GM18507 (cell line): ENCODE measurements around the gene KXD1.
"Not testable (repeated sequence)": the region's sequence is repeated elsewhere in the genome, so short reads cannot be mapped to it uniquely, and the experiment has no call there.

Source experiments
- DNase-seq: peaks from one replicate; pipeline ENCODE4 v3.0.0; 2011; ENCODE audit warnings: low read depth; ENCODE audit not compliant: insufficient read length; ENCODE audit errors: extremely low spot score
- FAIRE-seq: peaks from 2 replicates; lab custom pipeline; 2011; peaks lifted over from hg19 to GRCh38; lab: Jason Lieb, UNC

KXD1 gene

DNA sequence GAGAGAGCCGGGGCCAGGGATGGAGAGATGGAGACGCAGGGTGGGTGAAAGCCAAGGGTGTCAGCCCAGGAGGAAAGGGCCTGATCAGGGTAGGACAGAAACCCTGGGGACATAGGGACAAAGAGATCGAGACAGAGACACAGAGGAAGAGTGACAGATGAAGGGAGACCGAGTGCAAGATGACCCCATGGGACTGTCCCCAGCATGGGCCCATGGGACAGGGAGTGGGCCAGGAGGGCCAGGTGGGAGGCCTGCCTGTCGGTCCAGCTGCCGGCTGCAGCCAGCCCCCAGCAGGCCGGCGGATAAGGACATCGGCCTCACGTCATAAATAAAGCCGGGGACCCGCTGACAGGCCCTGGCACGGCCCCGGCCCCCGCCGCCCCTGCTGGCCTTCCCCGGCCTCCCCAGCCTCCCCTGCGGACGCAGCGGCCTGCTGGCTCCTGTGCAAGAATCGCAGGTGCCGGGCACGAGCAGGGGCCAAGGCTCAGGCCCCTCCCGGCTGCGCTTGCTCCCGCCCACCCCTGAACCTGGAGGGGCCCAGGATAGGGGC, 37.2 kb downstream of the KXD1 start:
- FAIRE-seq = no peak
- DNase-seq = no peak

DNA sequence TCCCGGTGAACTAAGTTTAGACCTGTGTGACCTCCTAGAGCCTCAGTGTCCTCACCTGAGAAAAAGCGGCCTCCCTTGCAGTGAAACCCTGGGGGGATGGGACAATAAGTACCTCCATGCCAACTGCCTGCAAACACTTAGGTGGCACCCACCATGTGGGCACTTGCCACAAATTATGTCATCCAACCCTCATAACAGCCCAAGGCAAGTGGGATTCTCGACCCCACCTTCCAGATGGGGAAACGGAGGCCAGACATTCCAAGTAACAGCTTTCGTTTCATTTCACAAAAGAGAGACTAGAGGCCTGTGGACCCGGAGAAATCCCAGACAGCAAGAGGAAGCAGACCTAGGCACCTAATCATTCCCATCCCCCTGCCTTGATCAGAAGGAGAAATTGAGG, 37.8 kb downstream of the KXD1 start:
- DNase-seq = no peak
- no peak for FAIRE-seq

DNA sequence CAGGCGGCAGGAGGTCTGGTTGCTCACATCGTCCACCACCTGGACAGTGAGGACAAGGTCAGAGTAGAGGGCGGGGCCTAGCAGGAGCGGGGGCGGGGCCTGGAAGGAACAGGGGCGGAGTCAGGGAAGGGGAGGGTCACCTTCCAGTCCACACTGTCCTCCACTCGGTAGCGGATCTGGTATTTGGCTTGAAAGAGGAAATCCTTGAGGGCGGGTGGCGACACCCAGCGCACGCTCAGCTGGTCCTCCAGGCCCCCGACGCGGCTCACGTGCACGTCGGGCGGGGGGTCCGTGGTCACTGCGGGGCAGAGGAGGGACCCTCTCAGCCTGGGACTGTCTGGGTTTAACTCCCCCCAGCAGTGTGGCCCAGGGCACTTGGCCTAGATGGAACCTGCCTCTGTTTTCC, 39.1 kb downstream of the KXD1 start:
- DNase-seq = no peak
- FAIRE-seq = no peak

DNA sequence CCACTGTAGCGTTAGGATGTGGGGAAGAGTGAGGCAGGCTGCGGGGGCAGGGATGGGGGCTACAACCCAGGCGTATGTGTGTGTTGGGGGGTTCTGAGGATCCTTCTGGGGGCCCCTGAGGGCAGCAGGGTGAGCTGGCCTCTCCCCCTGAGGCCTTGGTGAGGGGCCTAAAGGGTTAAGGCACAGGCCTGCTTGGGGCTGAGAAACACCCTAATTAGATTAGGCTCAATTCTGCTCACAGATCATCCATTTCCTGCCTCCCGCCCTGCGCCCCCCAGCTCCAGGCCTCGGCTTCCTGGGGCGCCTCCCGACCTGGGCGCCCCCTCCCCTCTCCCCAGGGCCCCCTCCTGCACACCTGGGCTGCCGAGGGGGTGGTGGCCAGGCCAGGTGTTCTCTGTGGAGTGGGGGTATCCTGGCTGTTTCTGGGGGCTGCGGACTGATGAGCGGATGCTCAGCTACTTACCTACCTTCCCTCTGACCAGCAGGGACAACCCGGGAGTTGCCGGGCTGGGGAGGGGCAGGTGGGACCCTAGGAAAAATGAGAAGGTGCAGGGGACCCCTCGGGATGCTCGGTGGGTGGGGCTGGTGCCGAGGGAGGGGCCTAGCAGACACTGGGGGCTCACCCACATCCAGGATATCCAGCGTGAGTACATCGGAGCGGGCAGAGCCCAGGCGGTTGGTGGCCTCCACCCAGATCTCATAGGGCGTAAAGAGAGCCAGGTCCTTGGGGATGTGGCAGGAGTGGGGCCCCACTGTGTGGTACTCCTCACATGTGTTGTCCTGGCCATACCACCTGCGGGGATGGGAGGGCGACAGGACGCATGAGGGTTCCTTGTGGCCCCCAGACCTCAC, 40.4 kb downstream of the KXD1 start:
- FAIRE-seq (no peak), DNase-seq (no peak)

DNA sequence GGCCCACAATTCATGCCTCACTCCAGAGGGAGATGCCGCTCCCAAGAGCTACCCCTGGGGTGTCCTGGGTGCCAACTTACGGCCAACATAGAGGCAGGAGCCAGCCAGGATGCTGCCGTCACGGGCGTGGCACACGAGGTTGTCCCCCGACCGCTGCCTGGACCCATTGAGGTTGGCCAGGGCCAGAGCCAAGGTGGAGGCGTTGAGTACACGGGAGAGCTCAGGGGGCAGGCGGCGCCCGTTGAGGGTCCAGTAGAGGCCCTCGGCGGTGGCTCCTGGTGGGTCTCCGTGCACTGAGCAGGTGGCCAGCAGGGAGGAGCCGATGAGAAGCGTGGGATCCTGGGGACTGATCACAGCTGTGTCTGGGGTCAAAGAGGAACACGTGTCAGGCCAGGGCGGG, 41.8 kb downstream of the KXD1 start:
- FAIRE-seq (no peak), DNase-seq (no peak)

DNA sequence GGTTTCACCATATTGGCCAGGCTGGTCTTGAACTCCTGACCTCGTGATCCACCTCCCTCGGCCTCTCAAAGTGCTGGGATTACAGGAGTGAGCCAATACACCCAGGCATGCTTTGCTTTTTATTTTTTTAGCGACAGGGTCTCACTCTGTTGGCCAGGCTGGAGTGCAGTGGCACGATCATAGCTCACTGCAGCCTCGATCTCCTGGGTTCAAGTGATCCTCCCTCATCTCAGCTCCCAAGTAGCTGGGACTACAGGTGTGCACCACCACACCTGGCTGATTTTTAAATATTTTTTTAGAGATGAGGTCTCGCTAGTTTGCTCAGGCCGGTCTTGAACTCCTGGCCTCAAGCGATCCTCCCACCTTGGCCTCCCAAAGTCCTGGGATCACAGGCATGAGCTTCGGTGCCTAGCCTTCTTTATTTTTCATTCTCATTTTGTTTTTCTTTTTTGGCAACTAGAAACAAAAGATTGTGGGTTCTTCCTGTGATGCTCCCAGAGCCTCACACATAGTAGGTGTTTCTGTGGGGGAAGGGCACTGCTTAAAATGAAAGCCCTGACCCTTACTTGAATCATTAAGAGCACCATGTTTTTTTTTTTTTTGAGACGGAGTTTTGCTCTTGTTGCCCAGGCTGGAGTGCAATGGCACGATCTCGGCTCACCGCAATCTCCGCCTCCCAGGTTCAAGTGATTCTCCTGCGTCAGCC, 43.2 kb downstream of the KXD1 start:
- FAIRE-seq = not testable (repeated sequence)

DNA sequence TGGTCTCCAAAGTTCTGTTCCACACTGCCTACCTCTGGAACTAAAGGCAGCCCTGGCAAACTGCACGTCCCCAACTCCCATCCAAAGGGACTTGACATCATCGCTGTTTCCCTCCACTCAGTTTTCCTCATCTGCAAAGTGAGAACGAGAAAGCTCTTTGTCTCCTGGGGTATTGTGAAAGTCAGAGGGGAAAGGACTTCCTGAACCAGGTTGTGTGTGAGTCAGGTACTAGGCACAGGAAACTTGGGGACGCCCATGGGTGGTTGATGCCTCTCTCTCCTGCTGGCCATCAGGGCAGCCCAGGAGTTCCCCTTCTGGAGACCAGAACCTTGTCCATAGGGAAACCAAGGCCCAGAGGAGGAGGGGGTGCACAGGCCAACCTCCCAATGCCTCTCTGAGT, 44.2 kb downstream of the KXD1 start:
- FAIRE-seq (no peak), DNase-seq (no peak)

More for the DNA sequence above, 43.2 kb downstream of the KXD1 start:
- DNase-seq = not testable (repeated sequence)

DNA sequence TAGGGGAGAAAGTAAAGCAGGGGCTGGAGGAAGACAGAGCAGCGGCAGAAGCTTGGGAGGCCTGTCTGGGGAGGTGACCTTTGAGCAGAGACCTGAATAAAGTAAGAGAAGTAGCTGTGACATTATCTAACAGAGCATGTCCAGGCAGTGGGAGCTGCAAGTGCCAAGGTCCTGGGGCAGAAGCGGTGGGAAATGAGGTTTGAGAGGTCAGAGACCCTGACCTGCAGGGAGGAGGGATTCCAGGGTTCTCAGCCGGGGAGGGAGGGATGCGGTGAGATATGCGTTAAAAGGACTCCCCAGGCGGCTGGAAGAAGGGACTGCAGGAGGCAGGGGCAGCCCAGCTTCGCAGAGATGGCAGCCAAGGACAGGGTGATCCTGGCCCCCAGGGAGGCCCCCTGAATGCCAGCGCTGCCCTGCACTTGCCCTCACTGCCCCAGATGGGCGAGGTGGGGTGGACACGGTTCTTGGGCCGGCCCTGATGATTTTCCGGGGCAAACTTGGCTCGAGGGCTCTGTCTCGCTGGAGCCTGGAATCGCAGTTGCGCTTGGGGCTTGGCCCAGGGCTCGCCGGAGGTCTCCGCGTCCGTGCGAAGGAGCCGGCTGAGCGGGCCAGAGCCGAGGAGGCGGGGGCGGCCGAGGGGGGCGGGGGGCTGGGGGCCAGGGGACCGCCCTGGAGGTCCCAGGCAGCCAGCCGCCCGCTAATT, 45.7 kb downstream of the KXD1 start:
- no peak for DNase-seq
- no peak for FAIRE-seq

DNA sequence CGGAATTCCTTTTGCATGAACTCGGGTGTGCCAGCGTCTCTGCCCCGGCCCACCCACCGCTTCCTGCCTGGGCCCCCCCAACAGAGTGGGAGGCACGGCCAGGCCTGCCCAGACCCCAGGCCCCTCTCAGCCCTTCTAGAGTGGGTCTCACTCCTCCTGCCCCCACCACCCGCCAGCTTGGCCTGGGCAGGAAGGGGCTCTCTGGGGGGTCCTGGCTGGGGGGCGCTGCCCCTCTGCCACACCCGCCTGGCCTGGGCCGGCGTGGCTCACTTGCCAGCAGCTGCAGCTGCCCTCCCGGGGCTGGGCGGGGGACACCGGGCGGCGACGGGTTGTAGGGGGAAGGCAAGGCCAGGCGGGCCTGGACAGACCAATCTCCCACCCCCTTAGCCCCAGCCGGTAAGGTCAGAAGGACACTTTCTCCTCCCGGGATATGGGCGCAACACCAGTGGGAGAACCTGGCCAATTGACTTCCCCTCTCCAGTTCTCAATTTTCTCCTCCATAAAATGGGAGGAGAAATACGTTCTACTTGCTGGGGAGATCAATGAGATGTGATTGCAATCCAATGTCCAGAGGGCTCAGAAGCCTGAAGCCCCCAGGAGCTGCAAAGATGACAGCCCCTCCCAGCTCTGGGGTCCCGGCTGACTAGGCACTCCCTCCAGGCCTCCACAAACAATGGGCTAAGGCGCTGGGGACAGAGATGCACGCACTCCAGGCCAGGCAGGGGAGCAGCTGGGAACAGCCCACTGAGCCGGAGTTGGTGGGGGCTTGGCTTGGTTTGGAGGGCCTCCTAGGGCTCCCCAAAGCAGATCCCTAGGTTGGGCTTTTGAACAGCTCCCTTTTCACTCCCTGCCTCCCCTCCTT, 46.5 kb downstream of the KXD1 start:
- DNase-seq (no peak), FAIRE-seq (no peak)

DNA sequence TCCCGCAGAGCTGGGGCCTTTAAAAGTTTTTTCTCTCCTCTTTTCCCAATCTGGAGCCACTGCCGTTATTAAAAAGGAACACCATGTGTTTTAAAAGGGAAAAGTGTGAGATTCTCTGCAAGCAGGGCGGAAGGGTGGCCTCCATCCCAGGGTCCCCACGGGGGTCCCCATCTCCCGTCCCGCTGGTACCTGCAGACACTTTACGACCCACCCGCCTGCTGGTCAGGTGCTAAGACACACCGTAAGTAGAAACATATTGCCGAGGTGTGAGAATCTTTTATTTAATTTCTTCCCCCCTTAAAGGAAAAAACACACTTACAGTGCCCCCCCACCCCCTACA, 47.1 kb downstream of the KXD1 start:
- no peak for FAIRE-seq
- no peak for DNase-seq

DNA sequence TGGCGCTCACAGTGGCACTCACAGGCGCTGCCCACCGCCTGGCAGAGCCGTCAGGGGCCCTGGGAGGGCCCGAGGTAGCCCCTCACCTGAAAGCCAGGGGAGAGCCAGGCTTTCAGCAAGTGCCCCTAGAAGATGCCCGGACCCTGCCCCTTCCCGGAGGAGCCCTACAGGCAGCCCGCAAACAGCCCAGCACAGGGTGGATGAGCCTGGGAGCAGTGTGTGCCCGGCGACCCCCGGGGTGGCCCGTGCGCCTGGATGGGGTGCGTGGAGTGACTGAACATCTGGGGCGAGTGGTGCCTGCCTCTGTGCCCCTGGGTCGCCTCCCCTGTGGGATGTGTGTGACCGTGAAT, 47.5 kb downstream of the KXD1 start:
- DNase-seq (no peak), FAIRE-seq (no peak)

DNA sequence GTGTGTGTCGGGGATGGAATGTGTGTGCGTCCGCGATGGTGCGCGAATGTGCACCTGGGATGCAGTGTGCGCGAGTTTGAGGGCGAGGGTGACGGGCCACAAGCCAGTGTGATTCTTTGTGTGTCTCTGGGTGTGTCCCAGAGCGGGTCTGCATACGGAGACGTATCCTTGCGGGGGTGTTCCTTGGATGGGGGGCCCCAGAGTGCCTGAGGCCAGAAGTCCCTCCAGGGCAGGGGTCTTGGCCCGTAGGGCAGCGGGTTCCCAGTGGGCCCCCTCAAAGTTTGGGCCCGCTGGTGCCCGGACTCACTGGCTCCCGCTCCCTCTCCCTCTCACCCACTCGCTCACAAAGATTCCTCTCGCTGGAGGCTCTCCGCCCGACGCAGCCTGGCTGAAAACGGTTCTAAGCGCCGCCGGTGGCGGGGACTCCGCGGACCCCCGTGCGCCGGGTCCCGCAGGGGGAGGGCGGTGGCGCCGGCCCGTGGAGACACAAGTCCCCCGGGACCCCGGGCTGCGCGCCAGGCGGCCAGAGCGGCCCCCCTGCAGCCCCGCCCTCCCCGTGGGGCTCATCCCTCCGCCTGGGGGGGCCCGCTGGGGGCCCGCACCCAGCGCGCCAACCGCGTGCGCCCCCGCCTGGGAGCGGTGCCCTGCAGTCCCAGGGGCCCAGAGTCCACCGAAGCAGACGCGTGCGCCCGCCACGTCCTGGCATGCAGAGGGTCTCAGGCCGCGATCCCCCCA, 48.0 kb downstream of the KXD1 start:
- FAIRE-seq (no peak), DNase-seq (no peak)

DNA sequence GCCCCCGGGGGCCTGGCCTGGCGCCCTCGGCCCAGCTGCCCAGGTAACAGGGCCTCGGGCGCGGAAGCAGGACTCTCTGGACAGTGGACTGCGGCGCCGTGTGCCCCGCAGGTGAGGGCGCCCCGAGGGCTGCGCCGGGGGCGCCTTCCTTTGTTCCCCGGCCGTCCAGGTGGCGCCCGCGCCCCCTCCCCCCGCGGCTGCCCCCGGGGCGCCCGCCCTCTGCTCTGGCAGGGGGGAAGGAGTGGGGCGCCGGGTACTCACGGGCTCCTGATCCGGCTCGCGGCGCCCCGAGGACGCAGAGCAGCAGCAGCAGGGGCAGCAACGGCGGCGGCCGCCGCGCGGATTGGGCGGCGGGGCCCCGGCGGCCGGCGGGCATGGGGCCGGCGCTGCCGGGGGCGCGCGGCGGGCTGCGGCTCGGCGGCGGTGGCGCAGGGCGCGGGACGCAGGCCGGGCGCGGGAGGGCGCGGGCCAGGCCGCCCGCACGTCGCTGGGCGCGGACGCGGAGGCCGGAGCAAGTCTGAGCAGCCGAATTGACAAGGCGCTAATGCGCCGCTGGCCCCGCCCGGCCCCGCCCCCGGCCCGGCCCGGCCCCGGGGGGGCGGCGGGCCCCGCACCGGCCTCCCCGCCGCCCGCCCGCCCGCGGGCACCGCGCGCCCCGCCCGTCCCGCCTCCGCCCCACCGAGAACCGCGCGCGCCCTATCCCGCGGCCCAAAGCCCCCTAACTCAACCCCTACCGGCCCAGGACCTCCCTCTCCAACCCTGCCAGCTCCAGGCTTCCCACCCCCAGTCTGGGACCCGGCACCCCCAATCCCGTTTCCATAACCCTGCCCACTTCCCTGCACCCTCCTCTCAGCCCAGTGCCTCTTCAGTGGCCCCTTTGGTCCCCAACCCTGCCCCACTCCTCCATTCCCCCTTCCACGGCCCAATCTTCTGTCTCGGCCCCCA, 48.9 kb downstream of the KXD1 start, which contains the start of gene CRLF1:
TSS of gene CRLF1 (minus strand) at position 519 of the 945 bp plus-strand sequence. CDS start at position 376, 143 bp downstream.
- FAIRE-seq (no peak), DNase-seq (no peak)

DNA sequence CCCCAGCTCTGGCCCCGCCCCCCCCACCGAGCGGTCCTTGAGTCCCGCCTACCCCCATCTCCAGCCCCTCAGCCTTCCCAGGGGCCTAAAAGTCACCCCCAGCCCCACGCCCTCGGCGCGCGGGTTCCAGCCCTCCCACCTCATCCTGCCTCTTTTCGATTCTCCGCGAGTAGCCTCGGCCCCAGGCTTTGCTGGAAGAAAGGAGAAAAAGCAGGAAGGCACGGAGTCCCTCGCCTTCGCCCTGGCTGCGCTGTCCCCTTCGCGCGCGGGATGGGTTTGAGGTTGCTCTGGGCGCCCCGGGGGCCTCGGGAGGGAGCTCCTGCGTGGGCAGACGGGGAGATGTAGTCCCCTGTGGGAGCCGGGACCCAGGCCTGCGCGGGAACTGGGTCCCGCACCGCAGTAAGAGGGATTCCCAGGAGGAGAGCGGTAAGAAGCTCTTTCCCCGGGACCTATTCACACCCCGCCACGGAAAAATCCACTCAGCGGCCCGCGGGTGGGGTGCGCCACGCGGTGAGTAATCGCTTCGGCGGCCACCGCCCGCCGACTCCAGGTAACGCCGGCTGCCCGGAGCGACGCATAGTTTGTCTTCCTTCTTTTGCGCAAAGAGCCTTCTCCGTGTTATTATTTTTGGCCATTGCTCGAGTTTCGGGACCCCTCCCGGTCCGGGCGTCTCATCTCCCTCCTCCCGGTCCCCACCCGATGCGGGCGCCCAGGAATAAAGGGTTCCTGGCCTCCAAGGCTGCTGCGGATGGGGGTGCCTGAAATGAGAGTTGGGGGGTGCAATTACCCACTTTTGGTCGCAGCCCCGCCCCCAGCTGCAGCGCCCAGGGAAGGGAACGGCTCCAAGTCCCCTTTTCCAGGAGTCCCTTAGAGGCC, 49.8 kb downstream of the KXD1 start:
- FAIRE-seq = no peak
- DNase-seq = no peak

DNA sequence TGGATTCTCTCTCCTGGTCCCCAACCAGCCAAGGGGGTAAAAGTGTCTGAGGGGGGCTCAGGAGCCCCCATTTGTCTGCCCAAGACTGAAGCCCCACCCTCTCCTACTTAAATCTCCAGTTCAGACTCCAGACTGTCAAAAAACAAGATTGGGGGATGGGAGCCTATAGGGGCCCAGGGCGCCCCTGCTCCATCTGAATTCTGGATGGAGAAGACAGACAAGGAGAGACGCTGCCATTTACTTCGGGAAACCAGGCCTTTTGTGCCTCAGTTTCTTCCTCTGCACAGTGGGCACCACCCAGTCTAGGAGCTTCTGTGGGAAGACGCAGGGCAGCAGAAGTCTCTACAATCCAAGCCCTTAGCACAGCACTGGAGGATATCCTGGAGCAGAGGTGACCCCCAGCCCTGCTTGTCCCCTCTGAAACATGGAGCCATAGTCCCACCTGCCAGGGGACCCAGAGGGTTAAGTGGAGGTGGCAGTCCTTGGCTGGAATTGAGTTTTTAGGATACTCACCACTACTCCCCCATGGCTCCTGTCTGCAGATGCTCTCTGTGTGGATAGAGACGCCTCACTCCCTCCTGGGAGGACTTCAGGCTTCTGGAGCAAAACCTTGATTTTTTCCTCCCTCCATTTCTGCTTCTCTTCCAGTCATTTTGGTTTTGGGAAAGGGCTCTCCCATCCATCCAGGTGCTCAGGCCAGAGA, 50.6 kb downstream of the KXD1 start:
- FAIRE-seq = no peak

More for the DNA sequence above, 50.6 kb downstream of the KXD1 start:
- DNase-seq = no peak
